HG02763 (cell line): Measurements from ENCODE around the gene SMG6.

ENCODE experiments used
- ATAC-seq: cut with Tn5 transposase; IDR thresholded peaks from one replicate; pipeline ENCODE4 v1.9.1; 2021; ENCODE audit warnings: mild to moderate bottlenecking, moderate library complexity; ENCODE audit not compliant: unreplicated experiment

The SMG6 gene

DNA sequence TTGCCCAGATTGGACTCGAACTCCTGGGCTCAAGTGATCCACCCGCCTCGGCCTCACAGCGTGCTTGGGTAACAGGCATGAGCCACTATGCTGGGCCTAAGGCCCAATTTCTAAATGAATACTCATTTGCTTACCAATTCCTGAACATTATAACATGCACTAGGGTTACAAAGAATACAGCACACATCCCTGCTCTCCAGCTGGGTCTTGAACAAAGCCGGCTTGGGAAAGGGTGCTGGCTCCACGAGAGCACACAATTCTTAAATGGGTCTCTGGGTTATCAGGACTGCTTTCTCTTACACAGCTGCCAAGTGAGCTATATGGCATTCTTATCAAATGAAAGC is 190.3 kb downstream of the SMG6 start:
- ATAC-seq: no peak

DNA sequence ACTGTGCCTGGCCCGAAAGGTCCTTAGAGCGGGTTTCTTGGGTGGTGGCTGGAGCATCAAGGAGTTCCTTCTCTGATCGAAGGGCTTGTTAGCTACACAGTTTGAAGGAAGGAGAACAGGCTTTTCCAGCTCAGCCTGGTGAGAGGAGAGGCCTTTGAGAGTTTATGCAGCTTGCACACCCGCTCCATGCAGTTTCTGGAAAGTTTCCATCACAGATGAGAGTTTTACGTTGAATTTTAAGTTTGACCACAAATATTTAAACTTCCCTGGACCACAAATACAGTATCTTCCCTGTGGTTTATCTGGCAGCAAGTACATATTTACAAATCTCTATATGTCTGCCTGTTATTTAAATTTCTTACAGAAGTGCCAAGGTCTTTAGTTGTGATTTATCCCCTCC is 191.9 kb downstream of the SMG6 start:
- no peak for ATAC-seq

DNA sequence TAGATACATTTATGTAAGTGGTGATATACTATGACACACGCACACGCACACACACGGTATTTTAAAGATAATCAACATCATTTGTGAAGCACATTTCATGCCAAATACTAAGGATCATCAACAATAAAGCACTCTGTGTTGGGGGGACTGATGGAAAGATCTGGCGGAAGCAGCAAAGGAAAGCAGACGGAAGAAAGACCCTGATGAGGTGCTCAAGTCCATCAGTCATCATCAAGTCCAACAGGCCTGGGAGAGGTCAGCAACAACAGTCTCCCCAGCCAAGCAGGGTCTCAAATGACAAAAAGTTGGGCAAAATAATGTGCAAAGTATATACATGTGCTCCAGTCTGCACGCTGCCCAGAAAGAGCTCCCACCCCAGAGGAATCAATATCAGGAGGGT is 193.1 kb downstream of the SMG6 start:
- no peak for ATAC-seq

DNA sequence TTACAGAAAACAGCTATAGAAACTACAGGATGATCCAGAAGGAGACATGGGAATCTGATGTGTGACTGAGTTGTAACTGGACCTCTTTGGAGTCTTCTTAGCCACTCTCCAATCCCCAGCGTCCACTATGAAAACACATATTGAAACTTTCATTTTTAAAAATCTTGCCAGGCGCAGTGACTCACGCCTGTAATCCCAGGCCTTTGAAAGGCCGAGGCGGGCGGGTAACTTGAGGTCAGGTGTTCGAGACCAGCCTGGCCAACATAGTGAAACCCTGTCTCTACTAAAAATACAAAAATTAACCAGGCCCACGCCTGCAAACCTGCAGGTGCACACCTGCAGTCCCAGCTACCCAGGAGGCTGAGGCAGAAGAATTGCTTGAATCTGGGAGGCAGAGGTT is 195.4 kb downstream of the SMG6 start:
- no peak for ATAC-seq

DNA sequence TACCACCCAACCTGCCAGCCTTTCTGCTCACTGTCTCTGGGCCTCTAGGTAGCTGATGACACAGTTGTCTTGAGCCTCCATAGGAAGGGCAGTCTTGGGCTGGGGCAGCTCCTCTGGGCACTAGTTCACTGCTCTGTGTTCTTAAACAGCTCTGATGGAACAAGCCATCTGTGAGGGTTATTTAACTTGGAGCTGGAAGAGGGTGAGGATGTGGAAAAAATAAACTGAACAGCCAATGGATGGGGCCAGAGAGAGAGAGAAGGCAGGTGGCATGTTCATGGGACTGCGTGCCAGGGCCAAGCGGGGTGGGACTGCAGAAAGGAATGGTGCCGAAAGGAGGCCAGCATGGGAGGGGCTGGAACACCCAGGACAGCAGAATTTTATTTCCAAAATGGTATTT is 196.1 kb downstream of the SMG6 start:
- ATAC-seq: no peak

DNA sequence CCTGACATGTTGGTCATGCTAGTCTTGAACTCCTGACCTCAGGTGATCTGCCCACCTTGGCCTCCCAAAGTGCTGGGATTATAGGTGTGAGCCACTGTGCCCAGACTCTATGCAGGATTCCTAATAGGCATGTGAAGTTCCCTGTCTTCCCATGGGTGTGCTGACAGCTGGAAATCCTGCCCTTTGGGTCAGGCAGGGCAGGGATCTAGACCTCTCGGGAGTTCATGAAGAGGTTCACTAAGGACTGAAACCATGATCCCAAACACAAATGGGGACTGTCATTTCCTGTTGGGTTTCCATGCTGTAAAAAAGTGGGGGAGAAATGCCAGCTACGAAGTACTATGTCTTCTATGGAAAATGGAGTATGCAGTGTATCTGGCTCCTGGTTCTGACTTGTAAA is 196.5 kb downstream of the SMG6 start:
- no peak for ATAC-seq

DNA sequence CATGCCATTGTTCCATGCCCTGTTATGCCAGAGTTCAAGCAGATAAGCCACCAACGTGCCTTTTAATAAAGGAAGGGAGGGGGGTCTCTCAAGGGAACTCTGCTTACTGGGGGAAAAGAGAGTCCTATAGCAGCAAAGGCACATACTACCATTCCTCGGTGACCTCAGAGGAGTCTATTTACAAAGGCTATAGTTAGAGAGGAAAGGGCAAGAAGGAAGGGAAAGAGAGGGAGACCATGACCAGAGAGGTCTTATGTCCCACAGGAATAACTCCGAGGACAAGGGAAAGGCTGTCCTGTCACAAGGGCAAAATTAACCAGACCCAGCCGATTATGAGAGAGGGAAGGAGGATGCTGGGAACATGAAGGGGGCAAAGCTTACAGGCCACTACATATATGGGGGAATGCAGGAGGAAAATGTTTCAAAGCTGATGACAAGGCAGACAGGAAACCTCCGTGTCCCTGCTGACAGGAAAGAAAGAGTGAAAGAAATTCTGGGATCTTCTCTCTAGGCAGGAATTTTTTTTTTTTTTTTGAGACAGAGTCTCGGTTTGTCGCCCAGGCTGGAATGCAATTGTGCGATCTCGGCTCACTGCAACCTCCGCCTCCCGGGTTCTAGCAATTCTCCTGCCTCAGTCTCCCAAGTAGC is 197.2 kb downstream of the SMG6 start:
- no peak for ATAC-seq

DNA sequence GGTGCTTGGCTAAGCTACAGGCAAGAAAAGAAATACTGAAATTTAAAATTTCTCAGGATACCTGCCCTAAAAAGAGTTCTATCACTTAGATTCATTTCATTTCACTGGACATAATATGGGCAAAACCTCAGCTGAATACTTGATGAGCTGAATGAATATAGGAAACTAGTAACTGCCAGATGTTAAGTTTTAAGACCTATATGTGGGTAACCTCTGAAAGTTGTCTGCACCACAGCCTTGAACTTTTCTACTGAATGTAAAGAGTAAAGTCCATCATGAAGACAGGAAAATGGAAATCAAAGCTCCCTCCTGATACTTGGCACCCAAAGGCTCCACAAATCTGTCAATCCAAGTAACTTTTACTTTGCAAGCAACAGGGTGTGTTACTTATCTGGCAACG is 197.9 kb downstream of the SMG6 start:
- no peak for ATAC-seq

DNA sequence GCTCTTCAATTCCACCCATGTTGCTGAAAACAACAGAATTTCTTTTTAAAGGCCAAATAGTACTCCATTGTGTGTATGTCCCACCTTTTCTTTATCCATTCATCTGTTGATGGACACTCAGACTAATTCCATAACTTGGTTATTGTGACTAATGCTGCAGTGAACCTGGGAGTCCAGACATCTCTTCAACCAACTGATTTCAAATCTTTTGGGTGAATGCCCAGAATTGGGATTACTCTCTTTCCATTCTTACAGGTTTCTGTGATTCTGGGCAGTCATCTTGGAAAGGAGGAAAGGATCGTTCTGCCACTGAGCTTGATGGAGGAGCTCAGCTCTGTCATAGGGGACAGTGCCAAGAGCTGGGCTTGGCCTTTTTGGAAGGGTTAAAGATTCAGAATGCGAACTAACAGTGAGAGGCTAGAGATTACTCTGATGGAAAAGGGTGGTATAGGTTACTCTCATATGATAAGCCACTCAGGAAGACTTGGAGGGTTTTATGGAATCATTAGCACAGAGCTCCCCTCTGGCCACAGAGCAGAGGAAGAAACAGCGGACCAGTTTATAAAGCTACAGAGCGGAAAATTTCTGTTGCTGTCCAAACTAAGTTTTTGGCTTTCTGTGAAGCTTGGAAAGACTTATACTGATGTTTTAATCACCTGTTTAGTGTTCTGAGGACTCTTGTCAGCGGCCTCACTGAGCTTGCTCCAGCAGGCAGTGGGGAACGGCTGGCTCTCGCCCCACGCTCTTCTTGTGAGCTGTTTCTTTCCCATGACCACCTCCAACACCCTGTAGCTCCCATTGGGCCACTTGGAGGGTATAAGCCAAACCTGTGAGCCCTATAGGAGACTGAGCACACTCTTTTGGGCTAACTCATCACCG is 200.4 kb downstream of the SMG6 start:
- ATAC-seq: no peak

DNA sequence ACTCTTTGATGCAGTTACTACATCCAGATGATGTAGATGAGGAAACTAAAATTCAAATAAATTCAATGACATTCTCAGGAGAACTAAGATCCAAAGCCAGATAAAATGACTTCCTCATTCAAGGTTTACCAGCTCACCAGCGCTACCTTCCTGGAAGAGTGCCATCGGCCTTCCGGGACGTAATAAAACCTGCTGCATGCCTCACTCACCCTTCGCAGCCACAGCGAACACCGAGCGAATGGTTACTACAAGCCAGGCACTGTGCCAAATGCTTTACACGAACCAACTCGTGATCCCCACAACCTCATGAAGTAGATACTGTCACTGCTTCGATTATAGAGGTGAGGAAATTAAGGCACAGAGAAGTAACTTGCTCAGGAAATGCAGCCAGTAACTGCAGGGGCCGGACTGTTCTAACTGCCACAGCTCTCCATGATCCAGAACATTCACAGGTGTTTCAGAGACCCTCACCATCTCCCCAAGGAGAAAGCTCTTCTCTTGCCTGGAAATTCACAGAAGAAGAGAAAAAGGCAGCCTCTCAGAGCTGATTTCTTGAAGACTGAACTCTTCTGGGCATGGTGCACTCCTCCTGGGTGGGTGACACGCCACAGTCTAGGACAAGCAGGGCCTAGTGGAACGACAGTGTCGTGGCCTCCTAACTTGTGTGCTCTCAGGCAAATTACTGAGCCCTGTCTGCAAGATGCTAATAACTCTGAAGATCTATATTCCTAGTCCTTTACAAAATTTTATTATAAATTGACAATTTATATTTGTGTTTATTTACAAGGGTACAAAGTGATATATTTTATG is 201.9 kb downstream of the SMG6 start:
- ATAC-seq: no peak

DNA sequence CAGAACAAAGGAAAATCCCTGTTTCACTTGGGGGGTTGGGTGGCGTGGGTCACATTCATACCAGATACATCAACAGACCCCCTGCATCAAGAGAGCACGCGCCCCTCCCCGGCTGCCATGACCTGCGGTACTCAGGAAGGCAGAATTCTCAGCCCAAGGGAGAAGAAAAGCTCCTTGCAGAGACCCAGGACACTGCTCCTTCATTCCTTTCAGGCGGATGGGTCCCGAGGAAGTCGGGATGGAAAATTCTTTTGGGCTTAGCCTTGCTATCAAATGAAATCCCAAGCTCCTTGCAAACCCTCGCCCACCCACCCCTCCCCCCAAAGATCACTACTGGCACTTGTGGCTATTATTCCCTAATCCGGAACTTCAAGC is 208.1 kb downstream of the SMG6 start:
- ATAC-seq: no peak

DNA sequence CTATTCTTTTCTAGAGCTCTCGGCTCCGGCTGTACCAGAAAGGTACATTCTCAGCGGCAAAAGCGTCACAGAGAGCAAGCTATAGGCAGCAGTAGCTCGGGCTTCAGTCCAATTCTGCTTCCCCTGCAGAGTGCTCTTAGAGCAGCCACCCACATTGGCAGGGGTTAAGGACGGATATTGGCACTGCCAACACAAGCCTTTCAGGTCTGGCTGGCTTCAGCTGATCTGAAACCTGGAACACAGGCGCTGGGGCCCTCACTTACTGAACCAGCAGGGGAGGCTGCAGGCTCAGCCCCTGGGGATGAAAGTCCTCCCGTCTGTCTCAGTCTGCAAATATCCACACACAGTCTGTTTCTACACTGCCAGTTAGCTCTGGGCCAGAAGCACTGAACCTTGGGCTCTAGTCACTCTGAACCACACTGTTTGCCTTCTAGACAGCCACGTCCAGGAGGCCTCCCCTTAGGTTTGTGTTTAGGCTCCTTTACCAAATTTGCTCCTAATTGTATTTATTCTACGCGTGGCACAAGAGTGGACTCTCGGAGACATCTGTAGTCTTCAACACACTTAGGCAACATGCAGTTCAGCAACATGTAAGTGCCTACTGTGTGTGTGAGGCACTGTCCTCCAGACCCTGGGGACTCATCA is 208.6 kb downstream of the SMG6 start:
- no peak for ATAC-seq

DNA sequence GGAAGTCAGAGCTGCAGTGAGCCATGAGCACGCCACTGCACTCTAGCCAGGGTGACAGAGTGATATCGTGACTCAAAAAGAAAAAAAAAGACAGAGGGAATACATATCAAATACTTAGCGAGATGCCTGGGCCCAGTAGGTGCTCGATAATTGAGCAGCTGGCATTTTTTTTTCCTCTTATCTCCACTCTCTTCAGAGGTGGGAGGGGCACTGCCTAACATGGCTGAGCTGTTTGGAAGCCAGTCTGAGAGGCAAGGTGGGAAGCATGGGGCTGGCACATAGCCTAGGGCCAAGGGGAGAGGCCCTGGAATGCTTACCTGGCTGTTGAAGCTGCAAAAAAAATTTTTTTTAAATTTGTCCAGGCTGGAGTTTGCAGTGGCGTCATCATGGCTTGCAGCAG is 210.2 kb downstream of the SMG6 start:
- no peak for ATAC-seq

DNA sequence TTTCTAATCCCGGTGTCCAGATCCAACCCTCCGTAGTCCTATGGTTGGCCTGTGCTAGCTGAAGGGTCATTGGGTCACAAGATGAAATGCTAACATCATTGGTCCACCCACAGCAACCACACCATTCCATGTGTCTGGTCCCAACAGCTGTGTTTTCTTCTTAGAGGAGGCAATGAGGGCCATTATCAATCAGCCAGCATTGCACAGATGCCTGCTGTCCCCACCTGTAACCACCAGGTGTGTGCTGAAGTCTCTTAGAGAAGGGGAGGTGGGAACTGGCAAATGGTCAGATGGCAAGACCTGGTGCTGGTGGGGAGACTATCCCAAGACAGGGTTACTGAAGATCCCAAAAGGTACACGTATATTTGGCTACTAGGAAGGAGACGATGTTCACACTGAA is 211.3 kb downstream of the SMG6 start:
- no peak for ATAC-seq

DNA sequence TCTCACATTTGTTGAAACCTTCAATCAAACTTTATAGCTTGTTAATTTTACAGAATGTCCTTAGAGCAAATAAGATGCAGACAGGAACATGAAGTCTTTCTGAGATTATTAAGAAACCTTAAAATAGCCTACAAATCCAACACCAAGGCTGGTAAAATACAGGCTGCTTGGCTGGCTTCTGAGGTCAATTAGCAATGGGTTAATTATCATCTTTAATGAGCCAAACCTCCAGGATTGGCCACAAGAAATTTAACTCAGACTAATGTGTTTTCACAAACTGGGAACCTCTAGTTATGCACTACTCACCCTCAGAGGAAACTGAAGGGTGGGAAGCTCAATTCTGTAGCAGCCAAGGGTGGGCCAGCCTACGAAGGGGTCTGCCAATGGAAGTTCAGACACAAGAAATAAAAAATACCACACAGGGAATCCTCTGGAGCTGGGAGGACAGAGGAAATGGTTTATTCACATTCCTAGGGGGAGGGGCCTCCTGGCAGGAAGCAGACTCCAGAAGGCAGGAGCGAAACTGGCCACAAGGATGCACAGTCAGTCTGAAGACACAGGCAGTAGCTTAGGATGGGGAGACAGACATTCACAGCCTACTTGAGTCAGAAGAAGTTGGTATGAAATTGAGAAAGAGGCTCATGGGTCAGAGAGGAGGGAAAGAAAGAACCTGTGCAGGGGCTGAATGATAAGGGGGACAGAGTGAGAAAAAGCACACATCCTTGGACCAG is 212.6 kb downstream of the SMG6 start:
- ATAC-seq: no peak

DNA sequence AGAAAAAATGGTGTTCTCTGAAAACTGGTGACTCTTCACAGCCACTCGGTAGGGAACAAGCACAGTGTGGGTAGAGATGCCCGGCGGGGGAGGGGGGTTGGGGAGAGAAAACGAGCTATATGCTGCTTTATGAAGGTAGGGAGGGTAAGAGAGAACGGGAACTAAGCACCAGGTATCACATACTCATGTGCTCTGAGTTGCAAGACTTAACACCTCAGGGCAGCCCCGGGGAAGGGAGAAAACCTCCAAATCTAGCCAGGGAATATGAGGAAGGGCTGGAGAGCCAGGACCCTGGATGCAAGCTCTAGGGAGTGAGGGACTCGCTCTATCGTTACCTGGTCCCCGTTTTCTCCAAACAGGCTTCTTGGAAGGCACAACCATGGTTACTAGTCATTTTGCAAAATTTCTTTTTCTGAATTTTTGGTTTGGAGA is 213.4 kb downstream of the SMG6 start:
- no peak for ATAC-seq

DNA sequence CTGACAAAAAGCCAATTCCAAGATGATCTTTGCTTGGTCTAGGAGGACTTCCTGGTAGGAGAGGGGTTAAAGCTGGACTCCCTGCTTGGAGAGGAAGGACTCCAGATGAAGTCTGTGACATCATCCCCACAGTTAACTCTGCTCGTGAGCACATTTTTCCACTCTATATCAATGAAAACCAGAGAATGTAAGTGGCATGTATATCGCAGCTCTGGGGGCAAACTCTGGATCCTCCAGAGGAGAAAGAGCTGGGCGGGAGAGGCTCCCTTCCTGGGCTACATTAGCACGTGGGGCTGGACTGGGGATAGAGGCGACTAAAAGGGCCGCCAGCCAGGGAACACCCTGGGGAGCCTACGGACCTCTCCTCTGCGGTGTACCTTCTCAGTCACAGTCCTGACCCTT is 214.6 kb downstream of the SMG6 start:
- peak; percentile 15 for ATAC-seq

DNA sequence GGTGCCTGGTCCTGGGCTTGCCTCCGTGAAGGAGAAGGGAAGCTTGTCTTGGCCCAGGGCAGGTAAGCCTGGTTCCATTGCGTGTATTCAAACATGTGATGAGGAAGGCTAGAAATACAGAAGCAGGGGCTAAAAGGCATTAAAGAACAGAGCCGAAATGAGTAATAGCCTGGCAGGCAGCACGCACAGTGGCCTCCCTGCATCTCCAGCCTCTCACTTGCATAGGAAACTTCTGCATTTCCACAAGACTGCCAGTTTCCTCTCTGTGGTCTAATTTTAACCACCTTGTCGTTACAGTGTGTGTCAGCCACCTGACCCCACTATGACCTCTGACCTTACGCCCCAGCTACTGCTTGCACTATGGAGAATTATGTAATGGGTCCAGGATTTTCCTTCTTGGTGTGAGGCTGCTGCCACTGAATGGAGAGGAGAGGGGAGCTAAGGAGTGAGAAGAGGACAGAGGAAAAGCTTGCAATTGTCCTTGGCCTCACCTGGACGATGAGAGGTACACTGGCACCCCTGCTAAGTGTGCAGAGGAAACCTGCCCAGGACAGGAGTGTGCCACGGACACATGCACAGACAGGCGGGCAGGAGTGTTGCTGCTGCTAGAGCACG is 215.9 kb downstream of the SMG6 start:
- ATAC-seq: peak; percentile 30

DNA sequence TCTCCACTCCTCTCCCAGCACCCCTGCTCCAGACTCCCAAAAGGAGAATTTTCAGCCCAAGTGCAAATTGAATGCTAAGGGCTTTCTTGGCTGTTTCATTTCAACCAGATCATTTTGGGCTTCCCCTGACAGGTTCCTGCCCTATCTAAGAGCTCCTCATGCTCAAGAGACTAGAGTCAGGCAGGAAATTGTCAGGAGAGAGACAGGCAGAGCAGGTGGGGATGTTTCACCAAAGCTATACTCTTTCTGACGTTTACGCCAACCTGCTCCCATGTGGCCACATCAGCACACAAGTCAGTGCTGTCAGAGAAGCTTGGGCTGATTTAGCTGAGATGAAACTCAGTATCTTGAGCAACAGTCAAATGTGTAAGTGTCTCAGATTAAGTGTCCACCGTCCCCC is 217.3 kb downstream of the SMG6 start:
- no peak for ATAC-seq

DNA sequence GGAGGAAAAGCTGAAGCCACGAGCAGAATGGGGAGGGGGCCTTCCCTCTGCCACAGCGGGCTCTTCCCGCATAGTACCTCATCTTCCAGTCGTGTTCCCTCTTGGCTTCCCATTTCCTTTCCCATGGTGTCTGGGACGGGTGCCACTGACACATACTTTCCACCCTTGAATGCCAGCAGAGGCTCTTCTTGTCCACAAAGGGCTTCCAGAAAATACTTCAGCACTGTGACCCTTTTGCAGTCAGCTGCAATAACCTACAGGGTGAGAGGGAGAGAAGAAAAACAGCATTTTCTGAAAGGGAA is 218.0 kb downstream of the SMG6 start:
- no peak for ATAC-seq
